HL-60 (cell line): ENCODE measurements around the gene ROR2.

Experiments used
- CTCF ChIP-seq: IDR thresholded peaks from one replicate; pipeline ENCODE4 v1.5.1; 2011; ENCODE audit warnings: low read length, control low read depth, inconsistent platforms; ENCODE audit not compliant: insufficient read depth
- GABPA ChIP-seq: IDR thresholded peaks from 2 replicates; pipeline ENCODE4 v1.6.1; 2012; ENCODE audit warnings: low read depth
- POLR2AphosphoS5 ChIP-seq: IDR thresholded peaks from 2 replicates; pipeline ENCODE4 v1.6.1; 2012; ENCODE audit warnings: low read depth
- REST ChIP-seq: IDR thresholded peaks from 2 replicates; pipeline ENCODE4 v1.6.1; 2012; ENCODE audit warnings: low read depth; ENCODE audit not compliant: insufficient replicate concordance

GRCh38 chr9:91905237-91905650 lies 44.8 kb downstream of the ROR2 start:
- TF ChIP-seq GABPA (no peak), POLR2AphosphoS5 (no peak), CTCF (no peak), REST (no peak)
